AG08395 (cell line): ENCODE data around the gene FN3KRP.

Source experiments
- DNase-seq: peaks from one replicate; pipeline ENCODE4 v3.0.0; 2012; ENCODE audit warnings: mixed read lengths, low spot score

The FN3KRP gene

DNA sequence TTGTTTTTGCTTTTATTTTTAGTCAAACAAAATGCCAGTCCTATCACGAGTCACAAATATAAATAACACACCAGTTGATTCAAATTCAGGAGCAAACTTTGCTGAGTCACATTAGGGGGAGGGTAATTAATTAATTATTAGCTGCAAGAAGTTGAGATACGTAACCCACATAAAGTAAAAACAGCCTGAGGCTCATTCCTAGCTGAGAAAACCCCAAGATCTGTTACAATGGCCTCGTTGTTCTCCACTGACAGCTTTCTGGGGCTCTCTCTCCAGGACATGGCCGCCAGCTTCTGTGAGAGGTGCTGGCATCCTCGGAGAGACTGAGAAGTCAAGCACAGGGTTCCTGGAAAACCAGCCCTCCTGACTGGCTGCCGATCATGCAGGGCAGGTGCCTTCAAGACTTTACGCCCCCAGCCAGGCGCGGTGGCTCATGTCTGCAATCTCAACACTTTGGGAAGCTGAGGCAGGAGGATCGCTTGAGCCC, 29.1 kb upstream of the FN3KRP start:
- no peak for DNase-seq

DNA sequence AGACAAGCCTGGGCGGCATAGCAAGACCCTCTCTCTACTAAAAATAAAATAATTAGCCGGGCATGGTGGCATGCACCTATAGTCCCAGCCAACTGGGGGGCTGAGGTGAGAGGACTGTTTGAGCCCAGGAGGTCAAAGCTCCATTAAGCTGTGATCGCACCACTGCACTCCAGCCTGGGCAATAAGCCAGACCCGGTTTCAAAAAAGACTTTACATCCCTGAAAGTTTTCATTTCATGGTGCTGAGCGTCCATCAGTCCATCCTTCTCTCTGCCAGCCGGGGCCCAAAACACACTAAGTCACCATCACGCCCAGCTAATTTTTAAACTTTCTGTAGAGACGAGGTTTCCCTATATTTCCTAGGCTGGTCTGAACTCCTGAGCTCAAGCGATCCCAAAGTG, 28.6 kb upstream of the FN3KRP start:
- DNase-seq = no peak

DNA sequence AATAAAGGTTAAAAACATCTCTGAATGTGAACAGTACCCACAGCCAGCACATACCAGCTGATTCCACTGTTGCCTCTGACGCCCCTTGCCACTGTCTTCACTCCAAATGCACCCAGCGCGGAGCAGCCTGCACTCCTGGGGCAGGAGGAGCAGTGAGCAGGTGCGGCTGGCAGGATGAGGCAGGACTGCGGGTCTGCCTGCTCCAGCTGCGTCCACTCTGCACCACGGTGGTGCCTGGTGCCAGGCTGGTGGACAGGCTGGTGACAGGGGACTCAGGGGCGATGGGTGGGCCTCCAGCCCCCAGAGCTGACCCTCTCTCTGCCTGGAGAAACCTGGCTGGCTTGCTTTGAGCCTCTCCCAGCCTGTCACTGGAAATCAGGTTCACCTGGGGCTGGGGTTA, 27.4 kb upstream of the FN3KRP start:
- DNase-seq = no peak

DNA sequence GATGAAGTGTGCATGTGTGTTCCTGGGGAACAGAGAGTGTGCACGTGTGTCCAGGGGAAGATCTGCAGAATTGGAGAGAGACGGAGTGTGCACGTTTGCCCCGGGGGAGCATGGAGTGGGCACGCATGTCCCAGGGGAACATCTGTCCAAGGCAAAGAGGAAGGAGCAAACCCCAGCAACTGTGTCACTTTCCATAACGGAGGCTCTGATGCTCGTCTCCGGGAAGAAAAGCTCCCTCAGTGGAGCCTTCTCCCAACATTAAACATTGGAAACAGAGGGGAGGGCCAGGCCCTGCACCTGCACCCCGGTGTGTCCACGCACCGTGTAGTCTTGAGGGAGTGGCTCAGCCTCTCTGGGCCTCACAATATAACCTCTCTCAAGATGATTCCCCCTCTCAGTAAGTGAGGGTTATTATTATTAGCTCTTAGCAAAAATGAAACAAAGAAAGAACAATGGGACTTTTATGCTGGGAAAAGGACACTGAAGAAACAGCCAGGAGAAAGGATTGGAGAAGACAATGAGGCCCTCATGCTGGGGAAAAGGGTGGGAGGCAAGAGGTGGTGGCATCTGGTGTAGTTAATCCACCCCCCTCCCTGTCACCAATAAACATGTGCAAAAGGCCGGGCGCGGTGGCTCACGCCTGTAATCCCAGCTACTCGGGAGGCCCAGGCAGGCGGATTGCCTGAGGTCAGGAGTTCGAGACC, 25.6 kb upstream of the FN3KRP start:
- DNase-seq = no peak

DNA sequence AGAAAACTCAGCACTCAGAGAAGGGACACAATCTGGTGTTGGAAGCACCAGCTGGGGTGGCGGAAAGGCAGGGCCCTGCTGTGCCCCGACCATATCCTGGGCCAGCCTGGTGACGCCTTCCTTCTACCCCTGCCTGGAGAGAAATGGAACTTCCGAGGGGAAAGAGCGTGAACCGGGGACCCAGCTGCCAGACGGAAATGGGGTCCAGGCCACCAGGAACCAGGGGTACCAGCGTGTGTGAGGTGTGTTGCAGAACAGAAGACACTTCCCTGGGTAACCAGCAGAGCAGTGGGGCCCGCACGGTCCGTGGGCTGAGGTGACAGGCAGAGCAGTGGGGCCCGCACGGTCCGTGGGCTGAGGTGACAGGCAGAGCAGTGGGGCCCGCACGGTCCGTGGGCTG, 24.8 kb upstream of the FN3KRP start:
- no peak for DNase-seq

DNA sequence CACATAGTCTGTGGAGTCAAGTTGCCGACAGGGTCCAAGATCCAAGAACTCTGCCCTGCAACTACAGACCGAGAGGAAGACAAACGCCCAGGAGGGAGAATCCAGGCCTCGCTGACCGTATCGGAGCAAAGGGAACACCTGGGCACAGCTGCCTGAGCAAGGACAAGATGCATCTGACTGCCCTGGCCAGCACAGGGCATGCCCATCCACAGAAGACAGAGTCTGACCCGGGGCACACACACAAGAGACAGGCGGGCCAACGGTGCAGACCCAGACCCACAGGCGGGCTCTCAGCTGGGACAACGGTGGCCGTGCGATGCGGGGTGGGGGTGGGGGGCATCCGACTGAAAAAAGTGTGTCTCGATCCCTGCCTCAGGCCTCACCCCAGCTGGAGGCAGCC, 24.2 kb upstream of the FN3KRP start:
- no peak for DNase-seq

DNA sequence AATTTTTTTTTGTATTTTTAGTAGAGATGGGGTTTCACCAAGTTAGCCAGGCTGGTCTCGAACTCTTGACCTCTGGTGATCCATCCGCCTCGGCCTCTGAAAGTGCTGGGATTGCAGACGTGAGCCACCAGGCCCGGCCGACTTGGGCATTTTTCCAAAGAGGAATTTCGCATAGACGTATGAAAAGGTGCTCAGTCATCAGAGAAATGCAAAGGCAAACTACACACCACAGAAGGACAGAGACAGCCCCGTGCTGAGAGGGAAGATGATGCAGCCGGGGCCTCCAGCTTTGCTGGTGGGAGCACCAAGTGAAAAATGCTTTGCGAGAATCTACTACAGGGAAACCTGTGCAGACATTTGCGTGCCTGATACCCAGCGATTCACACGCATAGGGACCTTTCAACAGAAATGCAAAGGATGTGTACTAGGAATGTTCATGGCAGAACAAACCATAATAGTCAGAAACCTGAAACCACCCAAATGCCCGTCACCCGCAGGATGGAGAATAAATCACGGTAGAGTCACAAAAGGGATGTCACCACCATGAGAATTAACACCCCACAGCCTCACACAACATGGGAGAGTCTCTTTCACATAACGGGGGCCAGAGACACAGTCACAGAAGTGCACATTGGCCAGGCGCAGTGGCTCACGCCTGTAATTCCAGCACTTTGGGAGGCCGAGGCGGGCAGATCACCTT, 23.2 kb upstream of the FN3KRP start:
- DNase-seq = no peak

DNA sequence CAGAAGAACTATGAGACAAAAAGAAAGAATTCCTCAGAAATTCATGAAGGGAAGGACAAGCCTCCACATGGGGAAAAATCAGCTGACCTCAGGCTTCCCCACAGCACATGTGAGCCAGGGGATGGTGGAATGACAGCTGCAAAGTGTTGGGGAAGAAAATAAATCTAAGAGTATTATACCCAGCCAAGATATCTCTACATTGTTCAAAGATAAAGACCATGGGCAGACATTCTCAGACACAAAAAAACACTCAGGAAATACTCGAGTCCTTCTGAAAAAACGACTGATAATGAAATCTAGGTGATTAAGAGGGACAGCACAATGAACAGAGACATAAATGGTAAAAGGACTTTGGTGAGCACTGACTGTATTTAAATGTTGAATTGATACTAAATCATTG, 21.9 kb upstream of the FN3KRP start:
- no peak for DNase-seq

DNA sequence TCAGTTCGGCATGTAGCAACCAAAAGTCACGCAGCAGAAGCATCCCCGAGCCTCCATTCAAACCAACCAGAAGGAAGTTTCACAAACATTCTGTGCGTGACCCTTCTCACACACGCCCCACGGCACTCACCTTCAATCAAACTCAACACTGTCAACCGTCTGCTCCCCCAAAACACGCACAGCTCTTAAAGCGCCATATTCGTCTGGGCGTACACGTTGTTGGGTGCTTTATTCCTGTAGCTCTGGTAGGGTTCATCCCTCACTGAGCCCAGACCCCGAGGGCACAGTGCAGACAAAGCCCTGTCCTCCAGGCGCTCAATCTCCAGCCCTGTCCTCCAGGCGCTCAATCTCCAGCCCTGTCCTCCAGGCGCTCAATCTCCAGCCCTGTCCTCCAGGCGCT, 20.2 kb upstream of the FN3KRP start:
- DNase-seq = no peak

DNA sequence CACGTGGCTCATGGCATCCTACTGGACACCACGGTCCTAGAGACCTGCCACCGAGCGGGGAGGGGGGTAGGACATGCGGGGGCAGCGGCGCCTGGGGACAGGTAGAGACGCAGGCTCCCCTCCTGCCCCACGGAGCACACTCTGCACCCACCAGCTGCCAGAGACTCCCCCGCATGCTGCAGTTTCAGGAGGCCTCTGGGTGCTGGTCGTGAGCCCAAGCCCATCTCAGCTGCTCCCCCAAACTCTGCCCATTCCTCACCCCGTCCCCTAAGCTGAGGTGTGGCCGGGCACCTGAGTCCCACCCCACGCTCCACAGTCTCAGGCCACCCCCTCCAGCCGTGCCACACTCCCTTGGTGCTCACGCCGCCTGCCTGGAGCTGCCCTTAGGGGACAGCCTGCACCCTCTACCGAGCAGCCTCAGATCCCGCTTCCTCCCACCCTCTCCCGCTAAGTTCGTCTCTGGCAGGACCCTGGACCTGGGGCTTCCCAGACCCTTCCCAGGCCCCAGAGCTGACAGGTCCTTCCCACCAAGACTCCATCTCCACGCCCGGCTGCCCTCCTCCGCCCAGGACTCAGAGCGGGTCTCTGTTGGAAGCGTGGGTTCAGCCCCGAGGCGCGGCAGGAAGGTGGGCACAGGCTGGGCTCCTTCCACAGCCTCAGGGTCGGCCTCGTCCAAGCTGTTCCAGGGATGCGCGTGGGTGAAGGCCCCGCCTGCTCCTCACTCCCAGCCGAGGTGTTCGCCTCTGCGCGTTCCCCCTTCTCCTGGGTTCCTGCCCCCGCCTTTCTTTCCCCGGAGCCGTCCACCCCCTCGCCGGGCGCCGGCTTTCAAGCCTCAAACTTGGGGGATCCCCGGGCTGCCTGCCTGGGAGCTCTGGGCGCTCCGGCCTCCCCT, 19.3 kb upstream of the FN3KRP start:
- peak; percentile 19 for DNase-seq

DNA sequence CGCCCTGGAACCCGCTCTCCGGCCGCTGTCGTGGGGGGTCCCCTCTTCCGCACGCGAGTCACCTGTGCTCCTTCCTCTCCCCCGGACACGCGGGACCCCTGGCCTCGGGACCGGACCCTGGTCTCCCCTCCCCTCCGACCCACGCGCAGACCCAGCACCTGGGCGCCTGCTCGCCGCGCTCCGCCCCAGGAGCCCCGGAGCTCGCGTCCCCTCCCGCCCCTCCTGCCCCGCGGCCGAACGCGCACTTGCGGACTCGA, 18.8 kb upstream of the FN3KRP start:
- DNase-seq = no peak

DNA sequence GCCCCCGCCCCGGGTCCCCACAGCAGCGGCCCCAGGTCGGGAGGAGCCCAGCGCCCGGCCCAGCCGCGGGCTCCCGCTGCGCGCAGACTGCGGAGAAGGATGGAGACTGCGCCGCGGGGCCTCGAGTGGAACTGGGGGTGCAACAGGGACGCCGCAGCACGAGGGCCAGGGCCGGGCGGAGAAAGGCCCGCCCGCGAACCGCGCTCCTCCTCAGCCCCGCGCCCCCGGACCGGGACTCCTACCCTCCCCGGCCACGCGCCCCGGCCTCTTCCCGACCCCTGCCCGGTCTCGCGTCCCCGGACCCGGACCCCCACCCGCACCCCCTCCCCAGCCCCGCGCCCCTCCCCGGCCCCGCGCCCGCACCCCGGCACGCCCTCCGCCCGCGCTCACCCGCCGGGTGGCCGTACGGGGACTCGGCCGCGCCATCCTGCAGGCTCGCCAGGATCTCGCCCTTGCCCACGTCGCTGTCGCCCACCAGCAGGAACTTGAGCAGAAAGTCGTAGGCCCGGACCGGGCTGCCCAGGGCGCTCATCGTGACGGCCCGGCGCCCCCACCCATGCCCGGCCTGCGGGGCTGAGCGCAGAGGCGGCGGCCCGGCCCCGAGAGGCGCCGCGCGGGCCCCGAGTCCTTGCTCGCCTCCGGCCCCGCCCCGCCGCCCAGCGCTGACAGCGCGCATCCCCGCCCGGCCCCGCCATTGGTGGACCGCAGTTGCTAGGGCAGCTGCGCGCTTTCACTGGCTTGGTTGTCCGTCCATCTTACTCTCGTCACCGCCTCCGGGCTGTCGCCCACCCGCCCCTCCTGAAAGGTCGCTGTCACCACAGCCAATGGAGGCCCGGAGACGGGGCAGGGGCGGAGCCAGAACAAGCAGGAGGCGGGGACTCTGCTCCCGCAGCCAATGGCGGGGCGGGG, 18.2 kb upstream of the FN3KRP start, which contains the start of gene RAB40B:
Gene RAB40B, minus strand, starts transcription at position 634 of the 909 bp plus-strand sequence. Its CDS starts 102 bp downstream, at position 532.
- DNase-seq = peak; percentile 100

DNA sequence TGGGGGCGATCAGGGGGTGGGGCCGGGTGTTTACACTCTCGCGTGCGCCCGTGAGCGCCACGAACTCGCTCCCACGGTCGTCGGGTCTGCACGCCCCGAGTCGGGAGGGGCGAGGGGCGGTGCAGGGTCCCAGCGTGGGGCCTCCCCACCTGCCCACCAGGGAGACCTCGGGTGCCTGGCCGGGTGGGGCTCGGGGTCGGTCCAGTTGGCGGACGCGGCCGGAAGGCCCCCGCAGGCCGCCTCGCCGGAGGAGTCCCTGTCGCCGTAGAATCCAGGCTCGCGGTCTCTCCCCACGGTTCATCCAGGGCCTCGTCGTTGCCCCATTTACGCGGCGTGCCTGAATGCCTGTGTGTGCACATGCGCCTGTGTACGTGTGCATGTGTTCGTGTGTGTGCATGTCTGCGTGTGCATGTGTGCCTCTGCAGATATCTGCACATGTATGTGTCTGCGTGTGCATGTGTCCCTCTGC, 17.5 kb upstream of the FN3KRP start:
- DNase-seq = no peak

DNA sequence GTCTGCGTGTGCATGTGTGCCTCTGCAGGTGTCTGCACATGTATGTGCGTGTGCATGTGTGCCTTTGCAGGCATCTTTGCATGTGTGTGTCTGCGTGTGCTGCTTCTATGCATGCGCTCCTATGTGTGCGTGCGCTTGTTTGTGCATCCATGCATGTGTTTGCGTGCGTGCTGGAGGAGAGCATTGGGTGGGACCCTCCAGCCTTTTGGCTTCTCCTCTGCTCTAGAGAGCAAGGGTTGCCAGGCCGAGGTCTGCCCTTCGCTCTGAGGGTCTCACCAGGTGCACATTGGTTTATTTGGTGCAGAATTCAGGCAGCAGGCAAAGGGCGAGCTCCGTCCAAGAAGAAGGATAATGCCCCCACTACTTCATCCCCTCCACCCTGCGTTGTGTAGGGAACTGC, 17.0 kb upstream of the FN3KRP start:
- DNase-seq = no peak

DNA sequence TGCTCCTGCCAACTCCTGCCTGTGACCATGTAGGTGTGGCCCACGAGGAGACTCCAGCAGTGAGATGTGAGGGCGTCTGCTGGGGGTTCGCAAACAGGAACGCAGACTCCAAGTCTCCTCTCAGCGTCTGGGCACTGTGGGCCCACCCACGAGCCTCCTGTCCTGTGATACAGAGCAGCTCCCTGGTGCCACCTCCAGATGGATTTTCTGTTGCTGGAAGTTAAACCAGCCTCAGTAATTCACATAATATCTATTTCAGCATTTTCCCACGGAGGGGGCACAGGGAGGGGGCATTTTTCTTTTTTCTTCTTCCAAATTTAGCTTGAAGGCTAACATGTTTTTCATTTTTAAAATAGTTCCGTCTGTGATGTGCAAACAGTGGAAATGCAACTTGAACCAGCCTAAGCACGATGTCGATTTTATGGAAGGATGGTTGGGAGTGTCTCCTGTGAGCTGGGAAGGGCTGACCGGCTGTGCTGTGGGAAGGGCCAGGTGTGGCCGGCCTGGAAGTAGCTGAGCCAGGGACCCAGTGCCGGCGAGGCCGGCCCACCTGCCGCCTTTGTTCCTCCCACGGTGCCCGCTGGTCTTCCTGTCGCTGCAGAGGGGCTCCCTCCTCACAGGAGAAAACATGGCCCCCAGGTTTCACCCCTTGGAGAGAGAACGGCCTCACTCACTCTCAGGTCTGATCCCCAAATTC, 14.1 kb upstream of the FN3KRP start:
- DNase-seq = no peak

DNA sequence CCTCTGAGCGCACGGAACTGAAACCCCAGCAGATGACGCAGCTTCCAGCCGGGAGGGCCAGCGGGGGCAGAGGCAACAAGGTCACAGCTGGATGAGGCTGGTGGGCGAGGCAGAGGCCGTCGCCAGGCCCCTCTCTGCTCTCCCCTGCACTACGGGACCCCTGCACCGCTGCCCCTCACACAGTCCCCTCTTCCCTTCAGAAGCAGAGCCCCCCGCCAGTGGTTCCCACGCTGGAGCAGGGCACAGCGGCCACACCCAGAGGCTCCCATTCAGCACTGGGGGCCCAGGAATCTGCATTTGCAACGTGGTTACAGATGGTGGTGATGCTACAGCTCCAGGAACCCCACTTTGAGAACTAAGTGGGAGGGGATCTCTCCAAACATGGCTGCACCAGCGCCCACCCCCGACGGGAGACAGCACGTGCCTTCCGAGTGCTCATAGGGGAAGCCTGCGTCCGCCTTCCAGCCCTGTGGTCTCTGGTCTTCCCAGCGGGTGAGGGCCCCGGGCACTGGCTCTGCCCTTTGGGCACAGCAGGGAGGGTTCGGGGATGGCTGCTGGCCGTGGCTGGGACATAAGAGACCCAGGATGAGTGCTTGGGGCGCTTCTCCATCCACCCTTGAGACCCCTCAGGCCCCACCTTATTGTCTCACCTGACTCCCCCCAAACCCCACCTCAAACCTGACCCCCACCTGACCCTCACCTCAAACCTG, 13.3 kb upstream of the FN3KRP start:
- no peak for DNase-seq

DNA sequence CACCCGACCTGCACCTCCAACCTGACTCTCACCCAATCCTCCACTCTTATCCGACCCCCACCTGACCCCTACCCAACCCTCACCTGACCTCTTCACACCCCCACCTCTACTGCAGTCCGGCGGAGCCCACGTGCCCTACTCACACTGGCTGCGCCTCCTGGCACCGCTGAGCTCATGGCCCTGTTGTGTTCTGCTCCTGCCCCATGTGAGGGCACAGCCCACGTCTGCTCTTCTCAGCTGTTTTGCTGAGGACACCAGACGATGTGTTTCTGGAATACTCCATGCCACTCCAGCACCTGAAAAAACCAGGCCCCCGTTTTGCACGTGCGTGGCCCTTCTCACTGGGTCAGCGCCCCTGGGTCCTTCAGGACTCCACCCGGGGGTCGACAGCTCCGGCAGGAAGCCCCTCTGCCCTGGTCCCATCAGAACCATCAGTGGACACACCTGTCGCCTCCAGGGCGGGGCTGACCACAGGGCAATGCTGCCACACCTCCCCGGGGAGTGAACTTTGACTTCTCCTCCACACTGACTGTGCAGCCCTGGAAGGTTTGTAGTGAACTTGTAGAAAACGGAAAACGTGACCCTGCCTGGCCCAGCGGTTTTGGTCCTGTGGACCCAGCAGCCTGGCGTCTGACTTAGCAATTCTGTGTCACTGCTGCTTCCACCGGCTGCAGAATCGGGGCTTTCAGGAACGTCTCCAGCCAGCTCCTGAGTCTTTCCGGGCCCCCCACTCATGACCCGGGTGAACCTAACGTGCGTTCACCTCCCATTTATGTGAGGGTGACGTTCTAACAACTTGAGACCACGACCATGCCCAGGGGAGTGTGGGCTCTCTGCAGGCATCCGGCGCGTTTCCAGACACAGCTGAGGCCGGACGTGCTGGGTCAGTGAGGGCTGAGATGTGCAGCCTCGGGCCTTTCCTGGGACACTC, 12.3 kb upstream of the FN3KRP start:
- no peak for DNase-seq

DNA sequence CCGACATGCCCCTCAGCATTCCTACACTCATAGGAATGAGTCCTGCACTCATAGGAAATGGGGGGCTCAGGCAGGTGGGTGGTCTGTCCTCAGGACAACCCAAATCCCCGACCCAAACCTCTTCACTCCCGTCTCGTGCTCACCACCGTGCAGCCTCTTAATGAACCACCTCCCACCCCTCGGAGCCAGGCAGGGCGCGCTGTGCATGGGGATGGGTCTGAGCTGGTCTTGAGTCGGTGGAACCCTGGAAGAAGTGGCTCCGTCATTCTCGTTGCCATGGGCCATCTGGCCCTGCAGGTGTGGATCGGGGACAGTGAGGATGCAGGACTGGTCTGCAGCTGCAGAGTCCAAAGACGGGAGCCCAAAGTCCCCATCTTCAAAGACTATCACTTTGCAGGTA, 11.6 kb upstream of the FN3KRP start:
- no peak for DNase-seq

DNA sequence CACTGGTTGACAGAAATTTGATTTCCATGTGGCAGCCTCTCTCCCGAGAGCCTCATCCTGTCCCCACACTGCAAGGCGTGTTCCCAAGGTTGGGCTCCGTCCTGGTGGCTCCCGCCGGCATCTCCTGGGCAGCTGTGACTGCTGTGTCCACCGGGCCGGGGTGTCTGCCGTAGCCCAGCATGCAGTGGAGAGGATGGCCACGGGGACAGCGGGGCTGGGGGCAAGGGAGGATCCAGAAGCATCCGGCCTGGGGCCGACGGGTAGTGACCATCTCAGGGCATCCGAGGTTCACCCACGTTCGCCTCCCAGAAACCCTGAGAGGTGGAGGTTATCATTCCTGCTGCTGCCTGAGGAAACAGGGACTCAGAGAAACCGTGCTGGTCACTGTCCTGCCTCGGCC, 10.8 kb upstream of the FN3KRP start:
- DNase-seq = no peak
